ENCODE results near the gene USPL1.
"Not testable (repeated sequence)": the region's sequence is repeated elsewhere in the genome, so short reads cannot be mapped to it uniquely, and the experiment has no call there.

Gene USPL1

GRCh38 chr13:30617315-30618185 is at the start of gene USPL1:
Gene USPL1 (plus strand): TSS chr13:30617920. CDS start chr13:30621141, 3,221 bp downstream.
- FAIRE-seq, result peak; percentile 93

GRCh38 chr13:30569901-30570576 is 47.7 kb upstream of the USPL1 start:
- FAIRE-seq, result peak; percentile 55

- FAIRE-seq, result no peak
These were observed 47.0 kb upstream of the USPL1 start for GRCh38 chr13:30570691-30571090.

- peak; percentile 89 for FAIRE-seq
These were observed 44.9 kb upstream of the USPL1 start for GRCh38 chr13:30572859-30573275.

GRCh38 chr13:30576528-30576927 is 41.2 kb upstream of the USPL1 start:
- FAIRE-seq, result no peak

GRCh38 chr13:30577401-30577852 is 40.3 kb upstream of the USPL1 start:
- no peak for FAIRE-seq

- FAIRE-seq, result no peak
These were observed 36.7 kb upstream of the USPL1 start for GRCh38 chr13:30580852-30581502.

GRCh38 chr13:30581582-30581981 is 36.1 kb upstream of the USPL1 start:
- FAIRE-seq, result no peak

- FAIRE-seq, result no peak
These were observed 33.5 kb upstream of the USPL1 start for GRCh38 chr13:30584051-30584731.

GRCh38 chr13:30585748-30586262 is 31.9 kb upstream of the USPL1 start:
- FAIRE-seq, result no peak

- no peak for FAIRE-seq
These were observed 30.5 kb upstream of the USPL1 start for GRCh38 chr13:30587231-30587630.

GRCh38 chr13:30587739-30588138 is 30.0 kb upstream of the USPL1 start:
- FAIRE-seq, result no peak

- no peak for FAIRE-seq
These were observed 24.7 kb upstream of the USPL1 start for GRCh38 chr13:30593001-30593400.

GRCh38 chr13:30600496-30600895 is 17.2 kb upstream of the USPL1 start:
- FAIRE-seq, result no peak

GRCh38 chr13:30601836-30602235 is 15.9 kb upstream of the USPL1 start:
- FAIRE-seq, result no peak

- no peak for FAIRE-seq
These were observed 12.7 kb upstream of the USPL1 start for GRCh38 chr13:30605052-30605451.

GRCh38 chr13:30607186-30607585 is 10.5 kb upstream of the USPL1 start:
- FAIRE-seq, result not testable (repeated sequence)

- FAIRE-seq, result no peak
These were observed 9.8 kb upstream of the USPL1 start for GRCh38 chr13:30607908-30608307.

GRCh38 chr13:30608364-30608763 is 9.4 kb upstream of the USPL1 start:
- no peak for FAIRE-seq

- FAIRE-seq, result no peak
These were observed 7.4 kb upstream of the USPL1 start for GRCh38 chr13:30610311-30610710.

GRCh38 chr13:30615481-30615865 is 2.2 kb upstream of the USPL1 start:
- no peak for FAIRE-seq

GRCh38 chr13:30615866-30616541 is 1.7 kb upstream of the USPL1 start:
- FAIRE-seq, result peak; percentile 3
